ENCODE results near the gene PAX3.

Gene PAX3

GRCh38 chr2:222304737-222305515 is 6.1 kb upstream of the PAX3 start:
- no peaks in the 10 kb centered on the region for H3K36me3 Mint-ChIP-seq
- H3K27ac Mint-ChIP-seq, result no peak overlapping the region
- H3K4me1 Mint-ChIP-seq (ENCODE audit: low read depth), result peaks cover 46% of the 10 kb centered on the region
- H3K9me3 Mint-ChIP-seq (ENCODE audit: low read depth), result no peaks in the 10 kb centered on the region
- H3K27me3 Mint-ChIP-seq, result peaks cover 72% of the 10 kb centered on the region
- peak overlapping the region; percentile 76 for H3K4me3 Mint-ChIP-seq

GRCh38 chr2:222303828-222304736 is 5.3 kb upstream of the PAX3 start:
- H3K4me1 Mint-ChIP-seq (ENCODE audit: low read depth), result peaks cover 49% of the 10 kb centered on the region
- no peaks in the 10 kb centered on the region for H3K9me3 Mint-ChIP-seq (ENCODE audit: low read depth)
- H3K27me3 Mint-ChIP-seq, result peaks cover 72% of the 10 kb centered on the region
- peak overlapping the region; percentile 76 for H3K4me3 Mint-ChIP-seq
- no peak overlapping the region for H3K27ac Mint-ChIP-seq
- H3K36me3 Mint-ChIP-seq, result no peaks in the 10 kb centered on the region

- H3K4me3 Mint-ChIP-seq, result no peak overlapping the region
- no peaks in the 10 kb centered on the region for H3K36me3 Mint-ChIP-seq
- H3K9me3 Mint-ChIP-seq (ENCODE audit: low read depth), result no peaks in the 10 kb centered on the region
- H3K27ac Mint-ChIP-seq, result no peak overlapping the region
- H3K4me1 Mint-ChIP-seq (ENCODE audit: low read depth), result peaks cover 51% of the 10 kb centered on the region
- peaks cover 67% of the 10 kb centered on the region for H3K27me3 Mint-ChIP-seq
These were observed 4.4 kb upstream of the PAX3 start for GRCh38 chr2:222303045-222303827.

- Mint-ChIP-seq H3K27ac (no peak overlapping the region), H3K4me1 (ENCODE audit: low read depth) (peaks cover 53% of the 10 kb centered on the region), H3K36me3 (no peaks in the 10 kb centered on the region), H3K27me3 (peaks cover 62% of the 10 kb centered on the region), H3K9me3 (ENCODE audit: low read depth) (no peaks in the 10 kb centered on the region), H3K4me3 (peak overlapping the region; percentile 57)
These were observed 3.6 kb upstream of the PAX3 start for GRCh38 chr2:222302178-222303018.

GRCh38 chr2:222301796-222302118 is 3.0 kb upstream of the PAX3 start:
- H3K4me1 Mint-ChIP-seq (ENCODE audit: low read depth), result peaks cover 54% of the 10 kb centered on the region
- H3K27ac Mint-ChIP-seq, result no peak overlapping the region
- H3K36me3 Mint-ChIP-seq, result no peaks in the 10 kb centered on the region
- H3K4me3 Mint-ChIP-seq, result no peak overlapping the region
- H3K27me3 Mint-ChIP-seq, result peaks cover 63% of the 10 kb centered on the region
- no peaks in the 10 kb centered on the region for H3K9me3 Mint-ChIP-seq (ENCODE audit: low read depth)

- Mint-ChIP-seq H3K27ac (no peak overlapping the region), H3K36me3 (no peaks in the 10 kb centered on the region), H3K4me3 (no peak overlapping the region), H3K27me3 (peaks cover 61% of the 10 kb centered on the region), H3K9me3 (ENCODE audit: low read depth) (no peaks in the 10 kb centered on the region), H3K4me1 (ENCODE audit: low read depth) (peaks cover 53% of the 10 kb centered on the region)
These were observed 2.4 kb upstream of the PAX3 start for GRCh38 chr2:222301053-222301795.

GRCh38 chr2:222300726-222301052 is 1.9 kb upstream of the PAX3 start:
- peaks cover 60% of the 10 kb centered on the region for H3K27me3 Mint-ChIP-seq
- H3K27ac Mint-ChIP-seq, result no peak overlapping the region
- H3K4me1 Mint-ChIP-seq (ENCODE audit: low read depth), result peaks cover 53% of the 10 kb centered on the region
- no peaks in the 10 kb centered on the region for H3K9me3 Mint-ChIP-seq (ENCODE audit: low read depth)
- H3K36me3 Mint-ChIP-seq, result no peaks in the 10 kb centered on the region
- H3K4me3 Mint-ChIP-seq, result no peak overlapping the region

GRCh38 chr2:222299906-222300725 is 1.3 kb upstream of the PAX3 start:
- peaks cover 52% of the 10 kb centered on the region for H3K4me1 Mint-ChIP-seq (ENCODE audit: low read depth)
- no peaks in the 10 kb centered on the region for H3K9me3 Mint-ChIP-seq (ENCODE audit: low read depth)
- no peak overlapping the region for H3K4me3 Mint-ChIP-seq
- H3K27me3 Mint-ChIP-seq, result peaks cover 58% of the 10 kb centered on the region
- H3K27ac Mint-ChIP-seq, result no peak overlapping the region
- H3K36me3 Mint-ChIP-seq, result no peaks in the 10 kb centered on the region

GRCh38 chr2:222298001-222298310 is 842 bp downstream of the PAX3 start:
- Mint-ChIP-seq H3K9me3 (ENCODE audit: low read depth) (no peaks in the 10 kb centered on the region), H3K4me3 (no peak overlapping the region), H3K27me3 (peaks cover 54% of the 10 kb centered on the region), H3K36me3 (no peaks in the 10 kb centered on the region), H3K4me1 (ENCODE audit: low read depth) (peaks cover 39% of the 10 kb centered on the region), H3K27ac (no peak overlapping the region)

- Mint-ChIP-seq H3K4me1 (ENCODE audit: low read depth) (peaks cover 35% of the 10 kb centered on the region), H3K4me3 (no peak overlapping the region), H3K36me3 (no peaks in the 10 kb centered on the region), H3K27ac (no peak overlapping the region), H3K27me3 (peaks cover 51% of the 10 kb centered on the region), H3K9me3 (ENCODE audit: low read depth) (no peaks in the 10 kb centered on the region)
These were observed 1.2 kb downstream of the PAX3 start for GRCh38 chr2:222297600-222297935.

GRCh38 chr2:222296911-222297599 is 1.7 kb downstream of the PAX3 start:
- peaks cover 30% of the 10 kb centered on the region for H3K4me1 Mint-ChIP-seq (ENCODE audit: low read depth)
- no peaks in the 10 kb centered on the region for H3K9me3 Mint-ChIP-seq (ENCODE audit: low read depth)
- peak overlapping the region; percentile 51 for H3K4me3 Mint-ChIP-seq
- no peak overlapping the region for H3K27ac Mint-ChIP-seq
- H3K27me3 Mint-ChIP-seq, result peaks cover 48% of the 10 kb centered on the region
- no peaks in the 10 kb centered on the region for H3K36me3 Mint-ChIP-seq

GRCh38 chr2:222296311-222296741 is 2.5 kb downstream of the PAX3 start:
- Mint-ChIP-seq H3K36me3 (no peaks in the 10 kb centered on the region), H3K4me3 (peak overlapping the region; percentile 61), H3K4me1 (ENCODE audit: low read depth) (peaks cover 30% of the 10 kb centered on the region), H3K9me3 (ENCODE audit: low read depth) (no peaks in the 10 kb centered on the region), H3K27me3 (peaks cover 43% of the 10 kb centered on the region), H3K27ac (no peak overlapping the region)

All from activated naive CD8-positive, alpha-beta T cell (primary cell).